Measurements from ENCODE around the gene NIPBL.
"Not testable (repeated sequence)": the region's sequence is repeated elsewhere in the genome, so short reads cannot be mapped to it uniquely, and the experiment has no call there.

The NIPBL gene

GRCh38 chr5:36950586-36951457 is 74.3 kb downstream of the NIPBL start:
- no peak for DNase-seq

GRCh38 chr5:36953043-36953442 is 76.5 kb downstream of the NIPBL start:
- DNase-seq: no peak

DNA sequence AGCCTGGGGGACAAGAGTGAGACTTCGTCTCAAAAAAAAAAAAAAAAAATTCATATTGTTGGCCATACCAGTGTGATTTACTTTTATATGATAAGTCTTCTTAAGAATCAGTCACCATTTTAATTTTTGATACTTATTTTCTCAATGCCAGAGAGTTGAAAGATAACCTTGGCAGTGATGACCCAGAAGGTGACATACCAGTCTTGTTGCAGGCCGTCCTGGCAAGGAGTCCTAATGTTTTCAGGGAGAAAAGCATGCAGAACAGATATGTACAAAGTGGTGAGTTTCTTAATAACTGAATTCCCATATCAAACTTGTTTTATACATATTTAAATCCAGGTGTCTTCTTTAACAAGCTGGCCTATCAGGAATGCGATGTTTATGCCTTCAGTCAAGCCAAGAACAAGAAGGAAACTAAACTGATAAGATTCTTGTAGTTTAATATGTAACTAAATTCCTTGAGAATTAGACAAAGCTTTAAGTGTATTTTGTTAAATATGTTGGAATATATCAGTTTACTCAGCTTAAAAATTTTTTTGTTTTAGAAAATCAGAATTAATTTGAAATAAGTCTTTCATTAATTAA is 81.5 kb downstream of the NIPBL start:
- no peak for DNase-seq

GRCh38 chr5:36958612-36959011 is 82.0 kb downstream of the NIPBL start:
- DNase-seq: no peak

DNA sequence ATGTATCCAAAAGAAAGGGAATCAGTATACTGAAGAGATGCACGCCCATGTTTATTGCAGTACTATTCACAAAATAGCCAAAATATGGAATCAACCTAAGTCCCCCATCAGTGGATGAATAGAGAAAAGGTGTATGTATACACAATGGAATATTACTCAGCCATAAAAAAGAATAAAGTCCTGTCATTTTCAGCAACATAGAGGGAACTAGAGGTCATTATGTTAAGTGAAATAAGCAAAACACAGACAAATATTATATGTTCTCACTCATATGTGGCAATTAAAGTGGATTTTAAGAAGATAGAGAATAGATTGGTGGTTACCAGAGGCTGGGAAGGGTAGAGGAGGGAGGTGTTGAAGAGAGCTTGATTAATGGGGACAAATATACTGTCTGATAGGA is 88.6 kb downstream of the NIPBL start:
- no peak for DNase-seq

DNA sequence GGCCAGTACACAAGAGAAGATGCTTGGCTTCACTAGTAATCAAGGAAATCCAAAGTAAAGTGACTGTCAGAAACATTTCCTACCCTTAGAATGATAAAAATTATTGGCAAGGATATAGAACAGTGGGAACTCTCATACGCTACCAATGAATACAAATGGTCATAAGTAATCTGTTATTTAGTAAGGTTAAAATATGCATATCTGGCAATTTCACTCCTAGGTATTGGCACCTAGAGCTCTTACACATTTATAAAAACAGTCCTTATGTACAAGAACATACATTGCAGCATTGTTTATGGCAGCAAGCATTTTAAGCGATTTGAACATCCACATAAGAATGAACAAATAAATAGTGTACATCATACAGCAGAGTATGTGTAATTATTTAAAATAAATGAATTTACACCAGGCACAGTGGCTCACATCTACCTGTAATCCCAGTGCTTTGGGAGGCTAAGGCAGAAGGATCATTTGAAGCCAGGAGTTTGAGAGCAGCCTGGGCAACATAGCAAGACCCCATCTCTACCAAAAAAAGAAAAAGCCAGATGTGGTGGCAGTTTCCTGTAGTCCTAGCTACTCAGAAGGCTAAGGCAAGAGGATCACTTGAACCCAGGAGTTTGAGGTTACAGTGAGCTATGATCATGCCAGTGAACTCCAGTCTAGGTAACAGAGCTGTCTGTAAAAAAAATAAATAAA is 93.3 kb downstream of the NIPBL start:
- no peak for DNase-seq

DNA sequence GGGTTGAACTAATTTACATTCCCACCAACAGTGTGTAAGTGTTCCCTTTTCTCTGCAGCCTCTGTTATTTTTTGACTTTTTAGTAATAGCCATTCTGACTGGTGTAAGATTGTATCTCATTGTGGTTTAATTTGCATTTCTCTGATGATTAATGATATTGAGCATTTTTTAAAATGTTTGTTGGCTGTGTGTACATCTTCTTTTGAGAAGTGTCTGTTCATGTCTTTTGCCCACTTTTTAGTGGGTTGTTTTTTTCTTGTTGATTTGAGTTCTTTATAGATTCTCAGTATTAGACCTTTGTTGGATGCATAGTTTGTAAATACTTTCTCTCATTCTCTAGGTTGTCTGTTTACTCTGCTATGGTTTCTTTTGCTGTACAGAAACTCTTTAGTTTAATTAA is 101.6 kb downstream of the NIPBL start:
- no peak for DNase-seq

DNA sequence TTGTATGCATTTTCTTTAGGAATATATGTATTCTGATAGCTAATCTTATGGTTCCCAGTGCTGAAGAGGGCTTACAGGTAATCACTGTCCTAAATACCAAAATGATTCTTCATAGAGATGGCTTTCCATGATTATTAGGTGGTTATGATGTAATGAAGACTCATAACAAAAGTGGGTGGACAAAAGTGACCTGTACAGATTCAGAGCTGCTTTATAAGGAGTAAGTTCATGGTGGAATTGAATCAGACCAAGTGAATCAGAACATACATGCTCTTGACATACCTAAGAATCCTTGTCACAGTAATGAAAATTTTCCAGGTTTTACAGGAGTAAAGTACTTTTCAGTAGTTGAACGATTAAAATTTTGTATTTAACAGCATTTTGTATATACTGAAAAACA is 105.6 kb downstream of the NIPBL start:
- DNase-seq: no peak

DNA sequence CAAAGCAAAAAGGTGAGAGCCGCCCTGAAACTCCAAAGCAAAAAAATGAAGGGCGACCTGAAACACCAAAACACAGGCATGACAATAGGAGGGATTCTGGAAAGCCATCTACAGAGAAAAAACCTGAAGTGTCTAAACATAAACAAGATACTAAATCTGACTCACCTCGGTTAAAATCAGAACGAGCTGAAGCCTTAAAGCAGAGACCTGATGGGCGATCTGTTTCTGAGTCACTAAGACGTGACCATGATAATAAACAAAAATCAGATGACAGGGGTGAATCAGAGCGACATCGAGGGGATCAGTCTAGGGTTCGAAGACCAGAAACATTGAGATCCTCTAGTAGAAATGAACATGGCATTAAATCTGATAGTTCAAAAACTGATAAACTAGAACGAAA is 108.8 kb downstream of the NIPBL start:
- no peak for DNase-seq

- no peak for DNase-seq
Measured at GRCh38 chr5:36988396-36988795, 111.8 kb downstream of the NIPBL start.

DNA sequence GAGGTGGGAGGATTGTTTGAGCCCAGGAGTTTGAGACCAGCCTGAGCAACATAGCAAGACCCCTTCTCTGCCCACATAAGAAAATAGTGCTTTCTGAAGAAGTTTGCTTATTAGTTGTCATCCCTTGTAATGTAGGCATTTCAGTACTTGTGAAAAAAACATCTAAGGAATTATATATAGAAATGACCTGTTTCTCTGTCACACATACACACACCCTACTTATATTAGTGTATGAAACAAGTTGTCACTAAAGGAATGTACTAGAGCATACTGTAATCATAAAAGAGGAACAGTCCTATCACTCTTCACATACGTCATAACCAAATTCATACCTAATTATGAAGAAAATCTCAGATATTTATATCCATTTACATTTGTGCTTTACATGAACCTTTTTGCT is 122.0 kb downstream of the NIPBL start:
- DNase-seq: no peak

DNA sequence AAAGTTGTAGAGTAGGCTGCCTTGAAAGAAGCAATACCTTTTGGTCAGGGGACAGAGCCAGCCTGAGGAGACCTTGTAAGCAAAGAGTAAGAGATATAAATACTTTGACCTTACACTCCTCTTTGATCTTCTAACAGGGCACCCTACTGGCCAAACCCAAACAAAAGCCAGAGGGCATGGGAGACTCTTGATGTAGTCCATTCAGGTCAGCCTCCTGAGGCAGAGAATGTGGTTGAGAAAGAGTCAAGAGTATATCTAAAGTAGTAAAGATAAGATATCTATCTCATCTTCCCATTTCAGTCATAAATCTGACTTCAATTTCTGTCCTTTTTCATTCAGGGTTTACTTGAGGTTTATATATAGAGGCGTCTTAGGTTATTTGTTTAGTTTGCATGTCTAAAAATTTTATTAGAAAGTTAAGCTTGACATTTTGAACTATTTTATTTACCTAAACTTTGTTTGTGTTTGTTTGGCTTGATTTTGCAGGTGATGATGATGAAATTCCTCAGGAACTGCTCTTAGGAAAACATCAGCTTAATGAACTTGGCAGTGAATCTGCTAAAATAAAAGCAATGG is 125.7 kb downstream of the NIPBL start:
- no peak for DNase-seq

DNA sequence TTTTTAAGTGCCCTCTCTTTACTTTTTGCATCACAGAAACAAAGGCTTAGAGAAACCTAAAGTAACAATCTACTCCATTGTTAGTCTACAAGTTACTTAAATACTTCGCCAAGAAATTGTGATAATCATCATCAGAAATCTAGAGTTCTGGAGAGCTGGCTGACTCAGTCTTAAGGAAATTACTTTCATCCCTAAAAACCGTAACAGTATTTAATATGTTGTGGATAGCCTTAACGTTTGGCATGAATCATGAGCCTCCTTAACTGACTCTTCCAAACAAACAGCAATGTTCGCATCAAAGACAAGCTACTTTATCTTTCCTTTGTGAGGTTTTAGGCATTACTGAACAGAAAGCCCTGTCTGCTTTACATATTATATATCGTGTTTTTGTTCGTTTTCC is 128.7 kb downstream of the NIPBL start:
- no peak for DNase-seq

- no peak for DNase-seq
Measured at GRCh38 chr5:37005946-37006540, 129.5 kb downstream of the NIPBL start.

DNA sequence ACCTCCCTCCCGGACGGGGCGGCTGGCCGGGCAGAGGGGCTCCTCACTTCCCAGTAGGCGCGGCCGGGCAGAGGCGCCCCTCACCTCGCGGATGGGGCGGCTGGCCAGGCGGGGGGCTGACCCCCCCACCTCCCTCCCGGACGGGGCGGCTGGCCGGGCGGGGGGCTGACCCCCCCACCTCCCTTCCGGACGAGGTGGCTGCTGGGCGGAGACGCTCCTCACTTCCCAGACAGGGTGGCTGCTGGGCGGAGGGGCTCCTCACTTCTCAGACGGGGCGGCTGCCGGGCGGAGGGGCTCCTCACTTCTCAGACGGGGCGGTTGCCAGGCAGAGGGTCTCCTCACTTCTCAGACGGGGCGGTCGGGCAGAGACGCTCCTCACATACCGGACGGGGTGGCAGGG is 136.6 kb downstream of the NIPBL start:
- not testable (repeated sequence) for DNase-seq

DNA sequence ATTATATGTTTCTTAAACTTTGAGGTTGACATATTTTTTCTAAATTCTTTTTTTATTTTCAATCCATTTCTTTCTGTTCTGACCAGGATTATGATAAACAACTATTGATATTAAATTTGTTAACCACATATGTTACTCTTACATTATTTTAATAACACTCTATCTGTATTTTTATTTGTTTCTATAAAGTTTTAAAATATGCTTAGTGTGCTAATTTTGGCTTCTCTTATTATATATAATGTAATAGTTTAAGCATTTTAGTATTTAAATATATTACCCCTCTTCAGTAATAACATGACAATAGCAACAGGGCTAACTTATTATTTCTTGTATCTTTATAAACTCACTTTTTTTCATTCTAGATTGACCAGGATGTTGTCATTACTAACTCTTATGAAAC is 137.8 kb downstream of the NIPBL start:
- no peak for DNase-seq

DNA sequence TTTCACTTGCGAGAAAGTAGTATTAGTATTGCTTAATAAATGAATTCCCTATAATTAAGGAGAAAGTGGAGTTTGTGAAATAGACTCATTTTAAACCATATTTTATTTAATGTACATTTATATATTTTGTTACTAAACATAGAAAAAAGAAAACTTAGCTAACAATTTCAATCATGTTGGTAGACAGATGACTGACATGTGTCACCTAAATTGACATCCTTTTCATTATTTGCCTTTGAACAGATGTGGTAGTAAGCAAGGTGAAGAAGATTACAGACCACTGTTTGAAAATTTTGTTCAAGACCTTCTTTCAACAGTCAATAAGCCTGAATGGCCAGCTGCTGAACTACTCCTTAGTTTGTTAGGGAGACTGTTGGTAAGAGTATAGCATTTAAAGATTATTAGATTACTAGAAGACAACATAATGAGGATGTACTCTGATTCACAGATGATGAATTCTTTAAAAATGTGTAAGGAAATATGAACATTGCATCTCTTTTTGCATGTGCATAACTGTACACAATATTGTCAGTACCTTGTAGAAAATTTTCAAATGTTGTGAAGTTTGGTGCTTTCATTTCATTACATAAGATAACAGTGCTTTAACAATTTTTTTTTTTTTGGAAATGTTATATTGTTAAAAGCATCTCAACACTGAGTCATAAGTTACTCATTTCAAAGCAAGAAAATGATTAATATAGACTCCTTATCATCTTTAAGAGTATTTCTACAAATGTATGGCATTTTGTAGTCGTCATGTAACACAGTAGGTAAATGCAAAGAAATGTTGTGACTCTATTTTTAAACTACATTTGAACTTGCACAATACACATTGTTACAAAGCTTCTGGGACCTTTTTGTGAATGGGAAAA is 139.5 kb downstream of the NIPBL start:
- DNase-seq: no peak

GRCh38 chr5:37028910-37029309 is 152.3 kb downstream of the NIPBL start:
- DNase-seq: no peak

DNA sequence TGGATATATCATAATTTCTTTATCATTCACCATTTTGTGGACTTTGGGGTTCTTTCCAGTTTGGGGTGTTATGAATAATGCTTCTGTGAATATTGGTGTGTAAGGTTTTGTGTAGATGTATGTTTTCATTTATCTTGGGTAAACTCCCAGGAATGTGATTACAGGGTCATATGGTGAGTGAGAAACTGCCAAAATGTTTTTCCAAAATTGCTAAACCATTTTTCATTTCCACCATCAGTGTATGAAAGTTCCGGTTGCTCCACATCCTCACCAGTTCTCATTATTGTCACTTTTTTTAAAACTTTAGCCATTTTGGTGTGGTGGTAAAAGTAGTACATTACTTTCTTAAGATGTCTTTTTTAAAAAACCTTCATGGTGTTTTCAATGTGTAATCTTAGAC is 152.9 kb downstream of the NIPBL start:
- no peak for DNase-seq

GRCh38 chr5:37034955-37035354 is 158.4 kb downstream of the NIPBL start:
- DNase-seq: no peak

DNA sequence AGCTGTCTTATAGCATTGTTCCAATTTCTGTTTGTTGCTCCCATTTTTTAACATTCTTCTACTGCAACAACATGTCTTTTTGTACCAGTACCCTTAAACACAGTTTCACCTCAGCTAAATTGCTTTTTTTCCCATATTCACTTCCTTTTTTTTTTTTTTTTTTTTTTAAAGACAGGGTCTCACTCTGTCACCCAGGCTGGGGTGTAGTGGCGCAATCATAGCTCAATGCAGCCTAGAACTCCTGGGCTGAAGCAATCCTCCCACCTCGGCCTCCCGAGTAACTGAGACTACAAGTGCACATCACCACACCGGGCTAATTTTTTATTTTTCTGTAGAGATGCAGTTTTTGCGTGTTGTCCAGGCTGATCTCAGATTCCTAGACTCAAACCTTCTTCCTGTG is 161.3 kb downstream of the NIPBL start:
- no peak for DNase-seq

GRCh38 chr5:37039824-37040223 is 163.3 kb downstream of the NIPBL start:
- DNase-seq: no peak
